ENCODE data around the gene SMOC2. TPM values are rescaled to one million over a fixed set of nuclear protein-coding genes. Genes with fewer than 3 reads are reported as not detected.

The SMOC2 gene
- total RNA-seq, 1 experiment from 2014 or later = 2.1 TPM

- no peak overlapping the region for H3T11ph ChIP-seq (ENCODE audit: low read length)
- no peak overlapping the region for H4K91ac ChIP-seq (ENCODE audit: insufficient read length, low read depth, low read length)
- Mint-ChIP-seq H3K9me3 (no peaks in the 10 kb centered on the region; a peak in 1 of 5 replicates), H3K4me1 (peaks cover 4 to 15% of the 10 kb centered on the region in 2 experiments; a peak in 2 of 4 replicates), H3K36me3 (ENCODE audit: insufficient read depth in 1 of 3, low read depth in 3 of 3) (peaks cover 0 to 6% (median 3%) of the 10 kb centered on the region in 3 experiments; a peak in 2 of 7 replicates), H3K27me3 (ENCODE audit: low read depth) (no peaks in the 10 kb centered on the region; the same call in 1 of the 2 replicates), H3K27ac (no peak overlapping the region), H3K4me3 (no peak overlapping the region)
- no peaks in the 10 kb centered on the region for H3K4me1 ChIP-seq (ENCODE audit: insufficient read depth, low read length)
- no peak overlapping the region for H2BK12ac ChIP-seq (ENCODE audit: insufficient read length, low read depth, low read length)
- H3K14ac ChIP-seq (ENCODE audit: insufficient read depth, low read length) = no peak overlapping the region
- H3K27me3 ChIP-seq (ENCODE audit: insufficient read depth, low read length) = no peaks in the 10 kb centered on the region
- H3K23me2 ChIP-seq (ENCODE audit: insufficient read length, low read depth, low read length, poor library complexity, severe bottlenecking) = no peaks in the 10 kb centered on the region
- H2BK120ac ChIP-seq (ENCODE audit: low read depth, low read length, poor library complexity, severe bottlenecking) = no peak overlapping the region
- H3K79me2 ChIP-seq (ENCODE audit: insufficient read depth, low read length) = no peaks in the 10 kb centered on the region
- TF ChIP-seq, protein P1, sequence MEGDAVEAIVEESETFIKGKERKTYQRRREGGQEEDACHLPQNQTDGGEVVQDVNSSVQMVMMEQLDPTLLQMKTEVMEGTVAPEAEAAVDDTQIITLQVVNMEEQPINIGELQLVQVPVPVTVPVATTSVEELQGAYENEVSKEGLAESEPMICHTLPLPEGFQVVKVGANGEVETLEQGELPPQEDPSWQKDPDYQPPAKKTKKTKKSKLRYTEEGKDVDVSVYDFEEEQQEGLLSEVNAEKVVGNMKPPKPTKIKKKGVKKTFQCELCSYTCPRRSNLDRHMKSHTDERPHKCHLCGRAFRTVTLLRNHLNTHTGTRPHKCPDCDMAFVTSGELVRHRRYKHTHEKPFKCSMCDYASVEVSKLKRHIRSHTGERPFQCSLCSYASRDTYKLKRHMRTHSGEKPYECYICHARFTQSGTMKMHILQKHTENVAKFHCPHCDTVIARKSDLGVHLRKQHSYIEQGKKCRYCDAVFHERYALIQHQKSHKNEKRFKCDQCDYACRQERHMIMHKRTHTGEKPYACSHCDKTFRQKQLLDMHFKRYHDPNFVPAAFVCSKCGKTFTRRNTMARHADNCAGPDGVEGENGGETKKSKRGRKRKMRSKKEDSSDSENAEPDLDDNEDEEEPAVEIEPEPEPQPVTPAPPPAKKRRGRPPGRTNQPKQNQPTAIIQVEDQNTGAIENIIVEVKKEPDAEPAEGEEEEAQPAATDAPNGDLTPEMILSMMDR (conservative IDR thresholded peaks at IDR 0.05) = no peak
- H2BK5ac ChIP-seq (ENCODE audit: insufficient read length, low read length) = no peak overlapping the region
- H3K9me3 ChIP-seq (ENCODE audit: control insufficient read depth, low read depth, low read length) = no peaks in the 10 kb centered on the region
- H4K20me1 ChIP-seq (ENCODE audit: control insufficient read depth, insufficient read depth, insufficient read length) = no peaks in the 10 kb centered on the region
- no peak overlapping the region for H3K4me2 ChIP-seq (ENCODE audit: insufficient read depth, insufficient read length, low read length)
- no peak overlapping the region for H2AFZ ChIP-seq (ENCODE audit: low read length)
- no peak overlapping the region for H2BK15ac ChIP-seq (ENCODE audit: low read depth, low read length)
- H3K56ac ChIP-seq (ENCODE audit: insufficient read length, low read depth, low read length) = no peak overlapping the region
- no peak overlapping the region for H3K4ac ChIP-seq (ENCODE audit: low read depth, low read length)
- H3K27ac ChIP-seq (ENCODE audit: insufficient read length, low read depth, low read length) = no peak overlapping the region
- no peak overlapping the region for H2AK5ac ChIP-seq (ENCODE audit: insufficient read length, low read length)
- no peak overlapping the region for H3K18ac ChIP-seq (ENCODE audit: insufficient read length, low read depth, low read length)
- no peak overlapping the region for H3K23ac ChIP-seq (ENCODE audit: insufficient read length, low read depth, low read length)
- no peak overlapping the region for H2BK20ac ChIP-seq (ENCODE audit: low read depth, low read length, poor library complexity, severe bottlenecking)
- no peak overlapping the region for H4K8ac ChIP-seq (replicated peaks; ENCODE audit: insufficient read length, low read depth, low read length)
- no peak overlapping the region for H3K9ac ChIP-seq (ENCODE audit: extremely low read depth, insufficient read length, low read length)
- no peak overlapping the region for H4K5ac ChIP-seq (ENCODE audit: insufficient read length, low read depth, low read length)
- no CpG with 5 or more reads among the region's 8 CpGs for WGBS (ENCODE audit: extremely low coverage, insufficient read length, low lambda C conversion rate)
- DNase-seq = no peak
- H3K79me1 ChIP-seq (ENCODE audit: insufficient read depth, low read depth, low read length, poor library complexity, severe bottlenecking) = no peaks in the 10 kb centered on the region
Observed at GRCh38 chr6:168597471-168597875, 156.5 kb downstream of the SMOC2 start.
